ENCODE results near the gene SUCLG2. TPM values are rescaled to one million over a fixed set of nuclear protein-coding genes. Genes with fewer than 3 reads are reported as not detected.

SUCLG2 gene
- total and polyA plus RNA-seq, 2 experiments from 2014 or later = 49.9 TPM

DNA sequence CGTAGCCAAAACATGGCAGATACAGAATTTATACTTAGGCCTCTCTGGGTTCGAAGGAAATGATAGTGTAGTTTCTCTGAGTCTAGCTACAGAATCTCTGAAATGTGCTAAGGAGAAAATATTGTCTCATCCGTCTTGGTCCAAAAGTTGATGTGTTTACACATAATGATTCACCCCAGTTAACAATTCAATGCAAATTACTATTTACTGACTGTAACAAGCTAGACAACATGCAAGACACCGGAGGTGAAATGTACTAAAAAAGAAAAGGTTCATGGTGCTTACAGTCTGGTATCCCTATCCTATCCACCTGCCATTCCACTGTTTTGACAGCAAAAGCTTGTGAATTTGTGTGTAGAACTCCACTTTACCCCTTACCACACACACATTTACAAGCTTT, 146.8 kb downstream of the SUCLG2 start:
- H3K79me2 ChIP-seq (ENCODE audit: insufficient read depth) = no peaks in the 10 kb centered on the region
- H4K20me1 ChIP-seq (ENCODE audit: insufficient read depth) = no peaks in the 10 kb centered on the region
- in situ Hi-C loops (cut with MboI) = no loop called here
- peaks cover 7% of the 10 kb centered on the region; the same call in 1 of the 2 replicates for H3K4me1 ChIP-seq (ENCODE audit: insufficient read depth)
- no peak overlapping the region for H2AFZ ChIP-seq
- no peak overlapping the region for H3K27ac ChIP-seq
- no peaks in the 10 kb centered on the region for H3K27me3 ChIP-seq (replicated peaks; ENCODE audit: insufficient read depth)
- TF ChIP-seq EZH2phosphoT487 (IDR thresholded peaks at IDR 0.05; ENCODE audit: insufficient read depth, low read depth) = no peak
- TF ChIP-seq EZH2 (IDR thresholded peaks at IDR 0.05; ENCODE audit: insufficient read depth, poor library complexity, severe bottlenecking) = no peak
- no peak overlapping the region for H3K4me2 ChIP-seq (ENCODE audit: unreplicated experiment)
- H3K36me3 ChIP-seq (ENCODE audit: low read depth) = peaks cover 13% of the 10 kb centered on the region
- H3K9me2 ChIP-seq (ENCODE audit: insufficient read depth) = no peaks in the 10 kb centered on the region
- WGBS, 2 experiments (ENCODE audit: low coverage in 1 of 2, low lambda C conversion rate in 2 of 2, missing lambda C conversion rate in 2 of 2) = 88 to 97% methylated on average over 4 of the region's 4 CpGs
- DNase-seq = no peak
- H3K9me3 ChIP-seq (ENCODE audit: low read depth) = no peaks in the 10 kb centered on the region
- H3K9ac ChIP-seq = no peak overlapping the region
- H3K4me3 ChIP-seq = no peak overlapping the region
- peaks cover 6% of the 10 kb centered on the region; the same call in 1 of the 2 replicates for H3F3A ChIP-seq (ENCODE audit: insufficient read depth)

- Histone ChIP-seq H2AFZ (no peak overlapping the region), H3K79me2 (ENCODE audit: insufficient read depth) (no peaks in the 10 kb centered on the region), H3K36me3 (ENCODE audit: low read depth) (peaks cover 8% of the 10 kb centered on the region; the same call in 1 of the 2 replicates), H3K9ac (no peak overlapping the region), H3K27me3 (replicated peaks; ENCODE audit: insufficient read depth) (no peaks in the 10 kb centered on the region), H3K9me2 (ENCODE audit: insufficient read depth) (no peaks in the 10 kb centered on the region), H4K20me1 (ENCODE audit: insufficient read depth) (no peaks in the 10 kb centered on the region), H3K27ac (no peak overlapping the region), H3K4me1 (ENCODE audit: insufficient read depth) (no peaks in the 10 kb centered on the region), H3K4me3 (no peak overlapping the region), H3F3A (ENCODE audit: insufficient read depth) (no peaks in the 10 kb centered on the region), H3K4me2 (ENCODE audit: unreplicated experiment) (no peak overlapping the region), H3K9me3 (ENCODE audit: low read depth) (no peaks in the 10 kb centered on the region)
- no peak for DNase-seq
- no peak for TF ChIP-seq EZH2 (IDR thresholded peaks at IDR 0.05; ENCODE audit: insufficient read depth, poor library complexity, severe bottlenecking)
- no peak for TF ChIP-seq EZH2phosphoT487 (IDR thresholded peaks at IDR 0.05; ENCODE audit: insufficient read depth, low read depth)
- 80 to 89% methylated on average over 2 of the region's 2 CpGs for WGBS, 2 experiments (ENCODE audit: low coverage in 1 of 2, low lambda C conversion rate in 2 of 2, missing lambda C conversion rate in 2 of 2)
- in situ Hi-C loops (cut with MboI) = no loop called here
These were observed 153.7 kb downstream of the SUCLG2 start for GRCh38 chr3:67500709-67501108.

DNA sequence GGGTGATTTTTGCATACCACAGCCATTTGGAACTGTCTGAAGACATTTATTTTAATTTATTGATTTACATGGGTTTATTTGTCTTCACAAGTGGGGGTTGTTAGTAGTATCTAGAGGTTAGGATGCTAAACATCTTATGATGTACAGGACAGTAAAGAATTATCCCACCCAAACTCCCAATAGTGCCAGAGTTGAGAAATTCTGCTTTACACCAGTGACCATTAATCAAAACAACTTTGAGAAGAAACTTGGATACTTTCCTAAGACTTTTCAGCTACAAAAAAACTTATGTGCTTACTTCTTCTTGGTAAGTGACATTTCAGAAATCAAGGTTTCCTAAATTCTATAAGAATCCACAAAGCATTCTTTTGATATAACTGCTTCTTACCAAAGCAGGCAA, 156.7 kb downstream of the SUCLG2 start:
- Histone ChIP-seq H3K4me3 (no peak overlapping the region), H3K79me2 (ENCODE audit: insufficient read depth) (no peaks in the 10 kb centered on the region), H3K9me3 (ENCODE audit: low read depth) (no peaks in the 10 kb centered on the region), H3K27ac (no peak overlapping the region), H2AFZ (no peak overlapping the region), H3K4me1 (ENCODE audit: insufficient read depth) (no peaks in the 10 kb centered on the region), H3K4me2 (ENCODE audit: unreplicated experiment) (no peak overlapping the region), H3K36me3 (ENCODE audit: low read depth) (peaks cover 5% of the 10 kb centered on the region; the same call in 1 of the 2 replicates), H3F3A (ENCODE audit: insufficient read depth) (no peaks in the 10 kb centered on the region), H4K20me1 (ENCODE audit: insufficient read depth) (no peaks in the 10 kb centered on the region), H3K9ac (no peak overlapping the region), H3K27me3 (replicated peaks; ENCODE audit: insufficient read depth) (no peaks in the 10 kb centered on the region), H3K9me2 (ENCODE audit: insufficient read depth) (no peaks in the 10 kb centered on the region)
- no peak for DNase-seq
- in situ Hi-C loops (cut with MboI) = no loop called here
- no peak for TF ChIP-seq EZH2 (IDR thresholded peaks at IDR 0.05; ENCODE audit: insufficient read depth, poor library complexity, severe bottlenecking)
- no peak for TF ChIP-seq EZH2phosphoT487 (IDR thresholded peaks at IDR 0.05; ENCODE audit: insufficient read depth, low read depth)

DNA sequence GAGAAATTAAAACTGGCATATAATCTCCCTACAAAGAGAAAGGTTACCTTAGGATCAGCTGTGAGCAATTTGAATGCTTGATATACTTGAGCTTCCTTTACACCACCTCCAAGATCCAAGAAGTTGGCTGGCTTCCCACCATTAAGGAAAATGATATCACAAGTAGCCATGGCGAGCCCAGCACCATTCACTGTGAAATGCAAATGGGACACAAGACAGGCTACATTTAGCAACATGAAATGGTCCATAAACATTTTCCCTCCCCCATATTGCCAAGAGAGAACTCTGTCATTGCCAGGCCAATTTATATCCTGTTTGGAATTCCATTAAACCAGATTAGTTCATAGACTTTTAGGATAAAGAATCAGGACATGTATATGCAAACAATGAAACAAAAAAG, 158.7 kb downstream of the SUCLG2 start:
- DNase-seq = no peak
- H3K4me2 ChIP-seq (ENCODE audit: unreplicated experiment) = no peak overlapping the region
- H3K4me3 ChIP-seq = no peak overlapping the region
- no peaks in the 10 kb centered on the region for H3K4me1 ChIP-seq (ENCODE audit: insufficient read depth)
- no peaks in the 10 kb centered on the region for H3K9me2 ChIP-seq (ENCODE audit: insufficient read depth)
- H3K27me3 ChIP-seq (replicated peaks; ENCODE audit: insufficient read depth) = no peaks in the 10 kb centered on the region
- peaks cover 5% of the 10 kb centered on the region for H3K36me3 ChIP-seq (ENCODE audit: low read depth)
- no peaks in the 10 kb centered on the region for H3K9me3 ChIP-seq (ENCODE audit: low read depth)
- H3K79me2 ChIP-seq (ENCODE audit: insufficient read depth) = no peaks in the 10 kb centered on the region
- no peak overlapping the region for H3K9ac ChIP-seq
- WGBS, 2 experiments (ENCODE audit: low coverage in 1 of 2, low lambda C conversion rate in 2 of 2, missing lambda C conversion rate in 2 of 2) = 96 to 100% methylated on average over 1 of the region's 1 CpG
- H2AFZ ChIP-seq = no peak overlapping the region
- H3K27ac ChIP-seq = no peak overlapping the region
- H4K20me1 ChIP-seq (ENCODE audit: insufficient read depth) = no peaks in the 10 kb centered on the region
- no peaks in the 10 kb centered on the region for H3F3A ChIP-seq (ENCODE audit: insufficient read depth)
- TF ChIP-seq EZH2 (IDR thresholded peaks at IDR 0.05; ENCODE audit: insufficient read depth, poor library complexity, severe bottlenecking) (no peak), EZH2phosphoT487 (IDR thresholded peaks at IDR 0.05; ENCODE audit: insufficient read depth, low read depth) (no peak)
- in situ Hi-C loops (cut with MboI) = no loop called here

- Histone ChIP-seq H2AFZ (no peak overlapping the region), H3K4me2 (ENCODE audit: unreplicated experiment) (no peak overlapping the region), H3K4me3 (no peak overlapping the region), H3K79me2 (ENCODE audit: insufficient read depth) (no peaks in the 10 kb centered on the region), H3K9ac (no peak overlapping the region), H3K9me3 (ENCODE audit: low read depth) (no peaks in the 10 kb centered on the region), H3K9me2 (ENCODE audit: insufficient read depth) (no peaks in the 10 kb centered on the region), H4K20me1 (ENCODE audit: insufficient read depth) (no peaks in the 10 kb centered on the region), H3K27ac (no peak overlapping the region), H3K4me1 (ENCODE audit: insufficient read depth) (peaks cover 8% of the 10 kb centered on the region; the same call in 1 of the 2 replicates), H3F3A (ENCODE audit: insufficient read depth) (no peaks in the 10 kb centered on the region), H3K27me3 (replicated peaks; ENCODE audit: insufficient read depth) (no peaks in the 10 kb centered on the region), H3K36me3 (ENCODE audit: low read depth) (peaks cover 5% of the 10 kb centered on the region)
- WGBS, 2 experiments (ENCODE audit: low coverage in 1 of 2, low lambda C conversion rate in 2 of 2, missing lambda C conversion rate in 2 of 2) = 99% methylated on average over 3 of the region's 3 CpGs
- DNase-seq = no peak
- no peak for TF ChIP-seq EZH2phosphoT487 (IDR thresholded peaks at IDR 0.05; ENCODE audit: insufficient read depth, low read depth)
- TF ChIP-seq EZH2 (IDR thresholded peaks at IDR 0.05; ENCODE audit: insufficient read depth, poor library complexity, severe bottlenecking) = no peak
- in situ Hi-C loops (cut with MboI) = no loop called here
These were observed 160.6 kb downstream of the SUCLG2 start for GRCh38 chr3:67493808-67494207.
